Adipose tissue (tissue), 3 donors: ENCODE data around the gene HOXC9. TPM values are rescaled to one million over a fixed set of nuclear protein-coding genes. Genes with fewer than 3 reads are reported as not detected.

Source experiments
- H3K27ac ChIP-seq: one replicate; pipeline ENCODE4 v1.5.1; 2013; ENCODE audit warnings: low read depth, low read length
- WGBS, 3 donors: extraction: QIAGEN DNeasy Blood & Tissue Kit; methylation state at CpG; one replicate each; pipeline ENCODE4 v1.1.7; 2013; 5-methylcytosine and 5-hydroxymethylcytosine counted together
- polyA plus RNA-seq, 3 donors: library from polyadenylated mRNA; stranded (reverse); fragments of 200-250 nt; gene quantifications; one replicate each; pipeline ENCODE4 v1.2.3, GENCODE V29; 2013
- donor health status: healthy with polysubstance abuse.
- donor health status: Bipolar disorder and iron deficiency.
- donor health status: healthy.

The HOXC9 gene
- polyA plus RNA-seq, 3 donors: 0.28 to 1.0 (median 0.45) TPM

DNA sequence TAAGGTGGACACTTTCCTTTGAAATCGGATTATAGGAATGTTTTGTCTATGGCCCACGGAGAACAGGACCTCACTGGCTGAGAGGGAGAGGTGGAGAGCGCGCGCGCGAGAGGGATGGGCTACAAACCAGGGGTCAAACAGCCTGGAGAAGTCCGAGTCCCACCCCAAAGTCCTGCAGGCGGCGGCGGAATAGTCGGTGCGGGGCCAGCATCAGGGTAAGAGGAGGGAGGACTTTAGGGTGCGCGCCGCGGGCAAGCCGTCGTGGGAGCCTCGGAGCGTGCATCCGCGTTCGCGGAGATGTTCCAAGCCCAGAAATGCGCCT lies 5.5 kb downstream of the HOXC9 start:
- WGBS, 3 donors: 4 to 8% (median 7%) methylated on average over 26 of the region's 26 CpGs

DNA sequence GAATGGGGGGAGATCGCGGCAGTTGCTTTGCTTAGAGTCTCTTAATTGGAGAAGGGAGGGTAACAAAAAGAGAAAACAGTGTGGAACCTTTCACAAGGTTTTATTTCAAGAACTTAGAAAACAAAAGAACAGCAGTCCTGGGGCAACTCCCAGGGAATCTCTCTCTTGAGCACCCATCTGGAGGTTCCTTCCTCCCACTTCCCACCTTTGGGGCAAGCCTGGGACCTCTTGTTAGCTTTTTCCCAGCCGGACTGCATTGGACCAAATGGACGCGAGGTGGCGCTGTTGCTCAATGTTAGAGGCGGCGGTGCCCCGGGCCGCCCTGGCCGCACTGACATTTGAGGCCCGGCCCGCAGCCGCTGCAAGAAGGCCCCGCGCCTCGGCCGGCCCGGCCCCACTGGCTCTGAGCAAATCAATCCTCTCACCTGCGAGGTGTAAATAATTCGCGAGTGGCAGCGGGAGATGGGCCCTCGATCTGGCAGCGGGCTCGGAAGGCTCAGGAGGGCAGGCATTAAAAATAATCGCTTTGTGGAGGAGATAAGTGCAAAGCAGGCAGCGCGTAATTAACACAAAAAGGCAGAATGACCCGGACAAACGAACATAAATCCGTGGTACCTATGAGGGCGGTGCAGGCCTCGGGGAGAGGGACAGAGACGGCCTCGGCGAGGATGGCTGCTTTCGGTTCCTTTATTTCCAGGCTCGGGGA lies 6.0 kb downstream of the HOXC9 start:
- H3K27ac ChIP-seq: no peak overlapping the region
- WGBS, 3 donors: 6 to 8% (median 7%) methylated on average over 39 of the region's 39 CpGs

More for the DNA sequence above, 5.5 kb downstream of the HOXC9 start:
- H3K27ac ChIP-seq: no peak overlapping the region

DNA sequence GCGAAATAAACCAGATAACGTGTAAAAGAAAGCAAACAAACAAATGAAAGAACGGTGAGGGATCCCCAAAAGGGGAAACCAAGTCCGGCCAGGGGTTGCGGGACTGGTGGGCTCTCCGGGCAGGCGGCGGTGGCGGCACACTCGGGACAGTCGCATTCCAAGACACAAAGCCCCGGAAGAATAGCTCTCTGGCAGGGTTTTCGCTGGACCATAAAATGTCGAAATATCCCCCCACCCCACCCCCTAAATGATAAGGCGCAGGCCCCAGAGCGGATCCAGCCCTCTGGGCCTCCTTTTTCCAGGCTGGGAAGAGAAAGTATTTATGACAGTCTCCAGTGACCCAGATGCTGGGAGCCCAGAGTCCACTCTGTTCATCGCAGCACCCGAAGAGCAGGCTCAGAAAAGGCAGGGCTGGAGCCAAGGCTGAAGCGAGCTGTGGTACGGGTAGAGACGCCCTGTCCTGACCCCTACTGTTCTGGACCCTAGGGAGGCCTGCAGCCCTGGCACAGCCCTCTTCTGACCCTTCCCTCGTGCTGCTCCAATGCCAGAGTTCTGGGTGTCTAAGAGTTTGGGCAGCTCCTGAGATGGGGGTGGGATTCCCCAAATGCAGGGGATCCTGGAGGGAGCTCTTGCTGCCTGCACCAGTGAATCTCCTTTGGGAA lies 6.7 kb downstream of the HOXC9 start:
- no peak overlapping the region for H3K27ac ChIP-seq
- 30 to 33% (median 32%) methylated on average over 22 of the region's 22 CpGs for WGBS, 3 donors

DNA sequence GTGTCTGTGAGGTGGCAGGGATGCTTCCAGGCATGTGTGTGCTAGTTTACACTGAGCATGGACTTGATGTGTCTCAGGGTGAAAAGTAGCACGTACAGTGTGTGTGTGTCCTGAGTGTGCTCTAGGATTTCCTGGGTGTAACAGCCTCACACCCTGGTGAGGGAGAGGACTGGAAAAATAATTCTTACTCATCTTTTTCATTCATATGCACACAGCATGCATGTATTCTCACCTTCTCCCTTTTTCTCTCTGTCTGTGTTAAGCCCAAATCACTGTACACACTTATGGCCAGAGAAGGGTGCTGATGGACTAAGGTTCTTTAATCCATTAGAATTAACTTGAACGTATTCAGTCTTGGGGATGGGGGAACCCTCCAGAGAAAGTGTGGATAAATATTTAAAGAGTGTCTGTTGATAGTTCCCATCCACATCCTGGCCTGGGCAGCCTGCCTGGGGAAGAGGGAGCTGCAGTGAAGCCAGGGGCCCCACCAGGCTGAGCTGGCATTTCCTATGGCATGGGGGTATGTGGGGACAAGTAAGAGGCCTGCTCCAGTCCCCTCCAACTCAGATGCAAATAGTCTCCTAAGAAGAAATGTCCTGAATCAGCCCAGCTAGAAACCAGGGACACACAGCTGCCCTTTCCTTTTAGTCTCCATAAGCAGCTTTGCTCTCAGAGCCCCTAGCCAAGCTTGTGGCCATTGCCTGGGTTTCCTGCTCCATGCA lies 7.7 kb downstream of the HOXC9 start:
- 50 to 58% (median 57%) methylated on average over 2 of the region's 2 CpGs for WGBS, 3 donors
- no peak overlapping the region for H3K27ac ChIP-seq

DNA sequence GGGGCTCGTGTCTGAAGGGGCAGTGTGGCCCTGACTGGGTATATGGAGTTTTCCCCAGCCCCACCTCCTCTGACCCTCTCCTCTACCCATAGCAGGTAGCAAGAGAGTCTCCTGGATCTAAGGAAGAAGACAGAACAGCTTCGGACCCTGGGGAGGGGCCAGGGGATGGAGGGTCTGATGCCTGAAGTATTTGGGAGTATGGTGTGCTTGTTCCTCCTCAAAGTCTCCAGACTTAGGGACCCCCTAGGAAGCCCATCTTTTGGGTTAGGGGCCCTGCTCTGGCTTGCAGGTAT lies 8.2 kb downstream of the HOXC9 start:
- 32 to 39% (median 34%) methylated on average over 2 of the region's 2 CpGs for WGBS, 3 donors
- H3K27ac ChIP-seq: no peak overlapping the region

DNA sequence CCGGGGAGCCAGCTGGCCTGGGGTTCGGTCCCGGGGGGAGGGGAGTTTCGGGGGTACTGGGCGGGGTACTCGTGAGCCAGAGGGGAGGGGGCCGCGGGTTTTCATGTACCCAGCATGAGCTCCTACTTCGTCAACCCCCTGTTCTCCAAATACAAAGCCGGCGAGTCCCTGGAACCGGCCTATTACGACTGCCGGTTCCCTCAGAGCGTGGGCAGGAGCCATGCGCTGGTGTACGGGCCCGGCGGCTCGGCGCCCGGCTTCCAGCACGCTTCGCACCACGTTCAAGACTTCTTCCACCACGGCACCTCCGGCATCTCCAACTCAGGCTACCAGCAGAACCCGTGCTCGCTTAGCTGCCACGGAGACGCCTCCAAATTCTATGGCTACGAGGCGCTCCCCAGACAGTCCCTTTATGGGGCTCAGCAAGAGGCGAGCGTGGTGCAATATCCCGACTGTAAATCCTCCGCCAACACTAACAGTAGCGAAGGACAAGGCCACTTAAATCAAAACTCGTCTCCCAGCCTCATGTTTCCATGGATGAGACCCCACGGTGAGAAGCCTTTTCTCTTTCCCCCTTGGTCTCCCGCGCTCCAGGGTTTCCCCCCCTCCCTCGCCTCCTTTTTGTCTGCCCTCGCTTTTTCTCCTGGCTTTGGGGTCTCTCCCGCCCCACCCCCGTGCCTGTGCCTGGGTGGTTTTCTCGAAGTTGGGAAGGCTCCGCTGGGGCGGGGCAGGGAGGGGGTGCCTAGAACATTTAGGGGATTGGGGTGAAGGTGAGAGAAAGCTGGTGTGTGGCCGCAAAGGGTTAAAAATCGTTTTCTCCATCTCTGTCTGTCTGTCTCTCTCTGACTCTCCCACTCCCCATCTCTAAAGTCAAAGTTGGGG lies 9.5 kb downstream of the HOXC9 start:
- 3 to 5% (median 5%) methylated on average over 47 to 51 of the region's 51 CpGs for WGBS, 3 donors
- H3K27ac ChIP-seq: no peak overlapping the region

DNA sequence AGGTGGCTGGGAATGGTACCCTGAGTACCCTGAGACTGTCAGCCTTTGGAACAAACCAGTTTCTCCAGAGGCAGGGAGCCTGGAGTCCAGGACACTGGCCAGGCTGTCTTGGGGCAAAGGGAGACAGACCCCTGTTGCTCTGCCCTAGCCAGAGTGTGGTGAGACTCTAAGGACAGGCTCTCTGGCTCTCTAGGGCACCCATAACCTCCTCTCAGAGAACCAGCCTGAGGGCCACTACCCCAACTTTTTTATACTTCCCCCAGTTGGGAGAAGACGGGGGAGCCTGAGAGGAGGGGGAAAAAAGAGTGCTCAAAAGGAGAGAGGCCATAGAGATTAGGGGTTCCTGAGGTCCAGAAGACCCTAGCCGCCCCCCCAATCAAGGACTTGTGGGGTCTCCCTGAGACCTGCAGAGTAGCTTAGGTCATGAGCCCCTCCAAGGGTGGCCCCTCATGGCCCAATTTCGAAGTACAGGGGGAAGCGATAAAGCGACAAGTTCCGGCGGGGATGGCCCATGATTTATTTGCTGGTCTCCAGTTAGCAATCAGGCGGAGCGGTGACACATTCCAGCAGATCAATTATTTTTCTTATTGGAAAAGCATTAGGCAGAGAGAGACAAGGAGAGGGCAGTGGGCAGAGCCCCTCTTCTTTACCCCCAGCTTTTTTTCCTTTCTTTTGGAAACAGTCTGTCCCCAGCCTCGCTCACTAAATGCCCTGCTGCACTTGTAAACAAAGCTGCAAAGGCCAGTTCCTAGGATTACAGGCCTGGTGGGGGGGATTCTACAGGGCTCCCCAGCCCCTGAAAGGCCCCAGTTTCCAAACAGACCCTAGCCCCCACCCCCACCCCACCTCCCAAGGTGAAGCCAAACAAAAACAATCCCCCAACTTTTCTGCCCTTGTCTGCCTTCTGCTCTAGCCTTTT lies 10.4 kb downstream of the HOXC9 start:
- no peak overlapping the region for H3K27ac ChIP-seq
- WGBS, 3 donors: 14 to 38% (median 23%) methylated on average over 10 of the region's 10 CpGs

DNA sequence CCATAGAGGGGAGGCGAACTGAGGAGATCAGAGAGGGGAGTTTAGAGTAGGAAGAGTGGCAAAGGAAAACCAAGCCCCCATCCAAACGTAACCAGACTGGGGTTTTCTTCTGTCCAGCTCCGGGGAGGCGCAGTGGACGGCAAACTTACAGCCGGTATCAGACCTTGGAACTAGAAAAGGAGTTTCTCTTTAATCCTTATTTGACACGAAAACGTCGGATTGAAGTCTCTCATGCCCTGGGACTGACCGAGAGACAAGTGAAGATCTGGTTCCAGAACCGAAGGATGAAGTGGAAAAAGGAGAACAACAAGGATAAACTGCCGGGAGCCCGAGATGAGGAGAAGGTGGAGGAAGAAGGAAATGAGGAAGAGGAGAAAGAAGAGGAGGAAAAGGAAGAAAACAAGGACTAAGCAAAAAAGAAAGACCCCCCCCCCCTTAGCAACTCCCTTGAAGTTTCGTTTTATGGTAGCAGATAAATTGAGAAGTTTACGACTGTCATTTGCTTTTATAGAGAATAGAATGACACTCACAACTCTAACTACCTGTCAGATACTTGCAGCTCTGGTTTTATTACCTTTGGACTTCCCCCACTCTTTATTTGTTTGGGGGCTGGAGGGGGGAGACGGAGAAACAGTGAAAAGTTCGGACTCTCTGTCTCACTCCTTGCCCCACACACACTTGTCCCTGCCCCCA lies 11.2 kb downstream of the HOXC9 start:
- H3K27ac ChIP-seq: no peak overlapping the region
- WGBS, 3 donors: 8 to 22% (median 18%) methylated on average over 17 of the region's 17 CpGs

DNA sequence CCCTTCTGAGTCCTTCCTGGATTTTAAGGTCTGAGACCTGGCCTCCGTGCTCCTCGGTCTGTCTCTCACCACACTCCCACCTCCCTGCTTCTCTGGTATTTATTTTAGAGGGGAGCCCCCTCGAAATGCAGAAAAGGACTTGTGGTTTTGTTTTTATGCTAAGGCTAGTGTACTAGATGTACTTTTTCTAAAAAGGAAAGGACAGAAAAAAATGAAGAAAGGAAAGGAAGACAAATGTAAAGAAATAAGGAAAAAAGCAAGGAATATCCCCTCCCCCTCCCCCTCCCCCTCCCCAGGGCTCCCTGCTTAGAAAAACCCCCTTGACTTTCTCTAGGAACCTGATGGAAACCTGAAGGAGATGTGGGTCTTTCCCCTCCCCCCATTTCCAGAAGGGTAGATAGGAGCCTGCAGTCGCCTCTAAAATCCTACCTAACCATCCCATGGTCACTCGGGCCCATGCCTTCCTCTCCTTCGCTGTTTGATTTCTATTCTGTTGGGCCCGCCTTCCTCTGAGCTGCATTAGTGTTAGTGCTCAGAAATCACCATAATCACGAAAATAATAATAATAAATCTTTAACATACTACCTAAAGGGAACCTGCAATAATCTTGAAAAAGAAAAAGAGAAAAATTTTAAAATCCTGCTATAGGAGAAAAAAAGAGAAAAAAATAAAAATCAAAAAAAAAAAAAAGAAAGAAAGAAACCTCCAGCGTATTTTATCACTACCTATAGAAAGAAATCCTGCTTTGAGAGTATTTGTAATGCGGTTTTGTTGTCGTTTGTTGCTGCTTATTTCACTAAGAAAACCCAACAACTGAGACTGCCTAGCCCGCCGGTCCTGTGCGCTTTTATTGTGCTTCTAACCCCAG lies 11.9 kb downstream of the HOXC9 start:
- no peak overlapping the region for H3K27ac ChIP-seq

DNA sequence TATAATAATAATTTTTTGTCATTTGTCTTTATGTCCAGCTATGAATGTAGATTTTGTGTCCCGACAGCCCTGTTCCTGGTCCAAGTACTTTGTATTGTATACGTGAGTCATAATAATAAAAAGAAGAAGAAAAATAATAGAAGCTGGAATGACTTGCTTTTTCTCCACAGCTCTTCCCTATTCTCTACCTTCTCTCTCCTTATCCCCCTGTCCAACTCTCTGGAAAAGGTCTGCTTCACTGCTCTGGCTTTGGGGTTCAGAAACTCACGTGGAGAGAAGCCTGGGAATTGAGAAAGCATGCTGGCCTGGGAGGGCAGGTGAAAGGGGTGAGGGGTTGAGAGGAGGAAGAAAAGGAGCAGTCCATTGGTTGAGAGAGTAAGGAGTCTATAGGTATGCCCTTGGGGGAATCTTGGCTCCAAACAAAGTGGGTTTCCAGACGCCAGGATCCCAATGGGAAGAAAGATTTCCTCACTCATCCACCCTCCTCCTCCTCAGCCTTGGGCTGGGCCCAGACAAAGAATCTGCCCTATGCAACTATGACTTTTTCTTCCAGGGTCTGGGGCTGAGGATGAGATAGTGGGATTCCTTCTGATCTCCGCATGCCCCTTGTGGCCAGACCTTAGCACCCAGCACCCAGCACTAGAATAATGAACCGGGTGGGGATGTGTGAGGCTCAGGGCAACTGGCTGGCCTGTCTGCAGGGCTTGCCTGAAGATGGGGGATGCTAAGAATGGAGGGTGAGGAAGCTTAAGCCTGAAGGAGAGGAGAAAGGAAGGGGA lies 12.9 kb downstream of the HOXC9 start:
- no peak overlapping the region for H3K27ac ChIP-seq
- 17 to 50% (median 43%) methylated on average over 6 of the region's 6 CpGs for WGBS, 3 donors

More for the DNA sequence above, 11.9 kb downstream of the HOXC9 start:
- 23 to 45% (median 35%) methylated on average over 14 of the region's 14 CpGs for WGBS, 3 donors

DNA sequence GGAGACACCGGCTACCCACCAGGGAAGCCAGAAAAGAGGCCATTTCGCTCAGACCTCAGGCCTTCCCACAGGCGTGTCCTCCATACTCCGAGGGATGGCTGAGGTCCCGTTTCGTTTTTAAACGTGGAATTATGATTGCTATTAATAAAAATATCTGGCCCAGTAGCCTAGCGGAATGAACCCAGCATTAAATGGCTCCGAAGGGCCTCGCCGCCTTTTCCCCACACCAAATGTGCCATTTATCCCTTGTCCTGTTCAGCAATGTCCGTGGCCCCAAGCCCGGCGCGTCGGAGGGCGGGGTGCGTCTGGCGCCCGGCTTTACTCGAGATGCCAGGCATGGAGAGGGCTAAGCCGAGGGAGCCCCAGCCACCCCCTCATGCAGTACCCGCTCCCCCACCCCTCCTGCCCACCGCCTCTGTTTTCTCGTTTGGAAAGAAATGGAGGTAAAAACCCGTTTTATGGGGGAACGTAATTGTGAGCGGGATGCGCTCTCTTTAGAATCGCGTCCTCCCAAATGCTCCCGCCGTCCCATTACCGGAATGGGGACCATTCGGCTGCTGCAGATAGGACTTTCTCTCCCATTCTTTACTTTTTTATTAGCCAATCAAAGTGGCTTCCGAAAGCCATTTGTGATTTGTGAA lies 14.5 kb downstream of the HOXC9 start:
- WGBS, 3 donors: 5 to 19% (median 9%) methylated on average over 36 of the region's 36 CpGs
- H3K27ac ChIP-seq: no peak overlapping the region

DNA sequence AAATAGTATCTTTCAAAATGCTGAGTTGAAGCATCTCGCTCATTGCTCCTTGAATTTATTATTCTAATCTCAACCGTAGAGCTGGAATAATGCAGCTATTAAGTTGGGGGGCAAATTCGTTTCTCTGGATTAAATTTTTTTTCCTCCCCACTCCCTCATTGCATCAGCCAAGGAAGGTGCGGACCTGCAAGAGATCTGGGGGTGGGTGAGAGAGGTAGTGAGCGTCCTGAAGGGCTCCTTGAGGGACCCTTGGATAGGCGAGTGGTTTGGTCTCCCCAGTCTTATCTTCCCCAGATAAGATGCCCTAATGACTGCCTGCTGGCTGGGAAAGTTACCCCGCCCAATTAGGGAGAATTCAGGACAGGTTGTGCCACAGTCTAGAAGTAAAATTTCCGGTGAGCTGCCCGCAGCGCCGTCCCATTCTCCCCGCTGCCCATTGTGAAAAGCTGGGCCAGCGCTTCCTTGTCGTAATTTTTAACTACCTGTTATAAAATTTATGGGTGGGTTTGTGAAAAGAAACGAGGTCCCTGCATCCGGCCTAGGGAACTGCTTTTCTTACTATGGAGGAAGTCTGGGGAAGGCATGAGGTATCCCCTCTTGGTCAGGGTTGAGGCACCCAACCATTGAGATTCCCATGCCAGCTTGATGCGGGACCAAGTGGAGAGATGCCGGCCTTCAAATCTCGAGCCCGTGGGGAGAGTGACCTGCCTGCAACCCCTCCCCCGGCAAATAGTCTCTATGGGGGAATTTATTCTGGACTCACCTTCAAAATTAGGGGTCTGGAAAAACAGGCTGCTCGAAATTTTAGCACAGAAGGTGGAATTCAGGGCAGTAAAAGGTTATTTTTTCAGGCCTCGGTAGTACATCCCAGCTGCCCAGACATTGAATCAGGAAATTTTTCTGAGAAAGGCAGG lies 15.3 kb downstream of the HOXC9 start:
- H3K27ac ChIP-seq: no peak overlapping the region
- 9 to 19% (median 18%) methylated on average over 23 of the region's 23 CpGs for WGBS, 3 donors

DNA sequence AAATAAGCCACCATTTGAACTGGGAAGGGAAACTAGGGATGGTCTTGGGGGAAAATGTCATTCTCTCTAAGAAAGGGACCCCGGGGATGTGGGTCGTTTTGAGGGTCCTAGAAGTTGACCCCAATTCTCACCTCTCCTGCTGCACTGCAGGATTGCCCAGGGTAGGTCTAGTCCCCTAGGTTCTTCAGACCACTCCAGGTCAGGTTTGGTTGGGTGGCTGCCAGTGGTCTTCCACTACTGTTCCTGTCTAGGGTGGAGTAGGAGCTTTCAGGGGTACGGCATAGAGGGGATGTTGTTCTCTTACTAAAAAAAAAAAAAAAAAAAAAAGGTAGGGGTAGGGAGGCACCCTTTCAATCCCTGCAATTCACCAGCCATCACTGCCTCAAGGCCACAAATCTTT lies 16.1 kb downstream of the HOXC9 start:
- no peak overlapping the region for H3K27ac ChIP-seq
- 14 to 28% (median 23%) methylated on average over 3 of the region's 3 CpGs for WGBS, 3 donors

DNA sequence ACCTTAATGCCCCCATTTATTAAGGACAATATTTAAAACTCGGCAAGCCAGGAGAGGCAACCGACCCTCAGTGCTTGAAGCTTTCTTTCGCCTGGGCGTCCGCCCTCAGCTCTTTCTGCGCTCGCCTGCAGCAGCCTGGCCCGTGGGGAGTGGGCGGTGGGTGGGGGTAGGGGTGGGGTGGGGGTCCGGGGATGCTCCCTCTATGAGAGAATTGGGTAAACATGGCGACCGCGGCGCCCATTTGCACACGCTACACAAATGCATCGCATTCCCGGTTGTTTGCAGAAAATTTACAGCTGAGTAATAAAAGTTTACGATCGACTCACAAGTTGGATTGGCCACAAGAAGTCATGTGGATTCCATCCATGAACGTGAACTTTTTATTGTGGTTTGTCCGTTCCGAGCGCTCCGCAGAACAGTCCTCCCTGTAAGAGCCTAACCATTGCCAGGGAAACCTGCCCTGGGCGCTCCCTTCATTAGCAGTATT lies 16.6 kb downstream of the HOXC9 start:
- H3K27ac ChIP-seq: no peak overlapping the region

More for the DNA sequence above, 16.6 kb downstream of the HOXC9 start:
- WGBS, 3 donors: 5 to 6% (median 5%) methylated on average over 25 of the region's 25 CpGs
